CD1c-positive myeloid dendritic cell (primary cell): Measurements from ENCODE around the gene AVEN.
"Not testable (repeated sequence)": the region's sequence is repeated elsewhere in the genome, so short reads cannot be mapped to it uniquely, and the experiment has no call there.

ENCODE experiments used
- DNase-seq: peaks from one replicate; pipeline ENCODE4 v3.0.0-alpha.2; 2016; ENCODE audit errors: extremely low spot score

The AVEN gene

DNA sequence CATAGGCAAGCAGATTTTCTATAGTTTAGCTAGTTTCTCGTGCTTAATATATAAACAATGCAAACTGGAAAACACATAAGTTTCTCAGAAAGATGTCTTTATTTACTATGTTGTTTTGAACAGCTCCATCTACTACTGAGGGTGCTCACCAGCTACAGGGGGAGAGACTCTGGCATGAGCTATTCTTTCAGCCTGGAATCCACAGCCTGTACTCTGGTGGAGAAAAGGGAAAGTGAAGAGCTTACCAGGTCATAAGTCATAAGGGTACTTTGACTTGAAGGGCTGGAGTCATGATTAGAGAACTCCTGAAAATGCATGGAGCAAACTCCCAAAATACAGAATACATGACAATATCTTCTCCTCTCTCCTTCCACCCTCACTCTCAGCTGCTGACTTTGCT lies 4.4 kb upstream of the AVEN start:
- DNase-seq, result no peak

DNA sequence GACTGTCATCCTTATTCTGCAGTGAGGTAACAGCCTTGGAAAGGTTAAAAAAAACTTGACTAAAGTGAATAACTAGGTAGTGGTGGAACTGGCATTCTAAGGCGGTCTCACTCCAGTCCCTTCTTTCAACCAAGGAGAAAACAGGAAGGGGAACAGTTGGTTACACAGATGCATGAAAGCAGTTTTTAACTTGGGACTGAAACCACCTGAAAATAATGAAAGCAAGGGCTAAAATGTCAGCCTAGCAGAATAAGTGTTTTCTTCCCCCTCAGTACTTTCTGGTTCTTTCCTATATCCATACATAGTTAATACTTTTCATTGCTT lies 748 bp upstream of the AVEN start:
- DNase-seq, result peak; percentile 48

DNA sequence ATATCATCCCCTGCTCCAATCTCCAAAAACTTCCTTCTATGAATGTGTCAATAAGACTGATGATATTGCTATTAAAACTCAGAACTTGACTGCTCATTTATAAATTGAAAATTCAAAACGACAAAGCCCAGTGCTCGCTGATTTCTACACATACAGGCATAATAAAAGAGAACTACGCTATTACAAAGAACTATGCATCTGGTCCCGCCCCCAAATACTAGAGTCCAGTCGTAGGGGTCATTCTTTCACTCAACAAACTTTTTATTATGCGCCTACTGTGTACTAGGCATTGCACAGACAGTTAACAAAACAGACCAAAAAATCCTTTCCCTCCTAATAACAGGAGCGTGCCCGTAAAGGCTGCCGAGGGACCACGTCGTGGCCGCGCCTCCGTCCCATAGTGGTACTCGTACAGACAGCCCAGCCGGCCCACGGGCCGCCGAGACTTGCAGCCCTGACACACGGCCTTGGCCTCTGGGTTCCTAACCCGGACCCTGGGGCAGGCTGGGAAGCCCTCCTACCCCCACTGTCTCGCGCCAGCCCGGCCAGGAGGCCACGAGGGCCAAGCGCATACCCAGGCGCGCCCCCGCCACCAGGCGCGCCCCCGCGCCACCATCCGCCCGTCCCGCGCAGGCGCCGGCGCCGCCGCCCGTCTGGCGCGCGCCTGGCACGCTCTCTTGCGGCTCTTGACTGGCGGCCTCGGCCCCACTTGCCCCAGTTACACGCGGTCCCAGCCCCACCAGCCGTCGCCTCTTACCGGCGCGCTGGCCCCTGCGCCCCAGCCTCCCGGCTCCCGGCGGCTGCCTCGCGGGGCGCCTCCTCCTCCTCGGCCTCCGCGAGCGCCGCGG lies 757 bp downstream of the AVEN start:
- peak; percentile 81 for DNase-seq

DNA sequence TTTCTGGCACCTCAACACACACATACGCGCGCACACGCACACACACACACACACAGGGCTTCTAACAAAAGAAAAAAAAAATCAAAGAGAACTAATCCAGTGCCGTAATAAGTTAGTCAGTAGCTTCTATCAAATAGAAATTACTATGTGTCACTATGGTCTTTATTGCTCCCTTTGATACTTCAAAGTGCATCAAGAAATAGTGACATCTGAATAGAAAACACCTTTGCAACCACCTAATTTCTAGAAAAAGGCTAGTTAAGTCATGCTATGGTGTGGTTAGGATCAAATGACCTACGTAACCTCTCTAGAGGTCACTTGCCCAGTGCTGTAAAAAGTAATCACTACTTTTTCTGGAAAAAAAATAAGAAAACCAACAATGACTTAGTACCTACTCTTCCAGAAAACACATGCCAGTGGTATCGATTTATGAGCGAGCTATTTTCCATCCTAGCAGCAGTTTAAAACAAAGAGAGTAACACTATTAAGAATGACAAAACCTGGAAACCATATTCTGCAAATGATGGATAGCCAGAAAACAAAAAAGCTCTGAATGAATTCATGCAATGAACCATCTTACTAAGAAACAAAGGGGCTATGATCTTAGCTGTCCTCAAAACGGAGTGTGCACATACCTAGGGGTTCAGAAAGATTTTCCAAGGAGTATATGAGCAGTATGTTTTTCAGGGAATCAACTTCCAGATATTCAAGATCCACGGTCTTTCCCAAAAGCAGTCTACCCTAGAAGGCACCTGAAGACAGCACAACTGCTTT lies 6.8 kb downstream of the AVEN start:
- no peak for DNase-seq

DNA sequence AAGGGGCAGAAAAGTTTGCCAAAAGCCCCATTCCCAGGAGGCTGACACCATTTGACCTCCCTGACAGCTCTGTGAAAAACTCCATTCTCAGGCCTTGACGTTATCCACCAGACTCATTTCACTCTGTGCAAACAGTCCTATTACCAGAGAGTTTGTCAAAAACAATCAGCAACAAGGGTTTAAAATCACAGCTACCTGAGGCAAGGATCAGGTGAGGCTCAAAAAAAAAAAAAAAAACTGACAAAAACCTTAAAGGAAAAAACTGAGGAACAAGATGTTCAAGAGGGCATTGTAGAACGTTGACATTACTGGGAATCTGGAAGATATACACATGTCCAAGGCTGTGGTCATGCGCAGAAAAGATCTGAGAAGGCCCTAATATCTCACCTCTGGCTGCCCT lies 11.4 kb downstream of the AVEN start:
- DNase-seq, result no peak

DNA sequence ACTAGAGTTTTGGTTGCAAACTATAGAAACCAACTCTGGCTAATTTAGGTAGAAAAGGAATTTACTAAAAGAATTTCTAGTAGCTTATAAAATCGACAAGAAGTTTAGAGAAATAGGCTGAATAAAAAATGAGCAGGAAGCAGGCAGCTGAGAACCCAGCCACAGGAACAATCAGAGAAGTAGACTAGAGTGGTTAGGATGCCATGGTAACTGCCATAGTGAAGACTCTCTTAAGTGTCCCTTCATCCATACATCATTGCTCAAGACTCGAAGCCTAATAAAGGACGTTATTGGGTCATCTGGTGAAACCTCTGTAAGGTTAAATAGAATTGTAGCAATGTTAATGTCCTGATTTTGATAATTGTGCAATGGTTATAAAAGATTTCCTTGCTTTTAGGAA lies 13.8 kb downstream of the AVEN start:
- no peak for DNase-seq

DNA sequence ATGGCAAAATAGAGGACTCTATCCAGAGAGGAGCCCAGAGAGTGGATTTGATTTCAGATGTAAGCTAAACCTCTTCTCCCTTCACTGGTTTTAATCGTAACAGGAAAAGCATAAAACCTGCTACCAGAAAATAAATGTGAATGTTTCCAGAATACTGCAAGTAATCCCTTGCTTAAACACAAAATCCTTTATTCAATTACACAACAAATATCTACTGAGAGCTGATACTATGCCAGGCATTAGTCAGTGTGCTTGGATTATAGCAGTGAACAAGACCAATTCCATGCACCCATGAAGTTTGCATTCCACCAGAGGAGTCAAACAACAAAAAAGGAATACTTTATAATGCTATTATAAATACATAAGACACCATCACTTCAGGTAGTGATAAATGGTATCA lies 15.1 kb downstream of the AVEN start:
- no peak for DNase-seq

DNA sequence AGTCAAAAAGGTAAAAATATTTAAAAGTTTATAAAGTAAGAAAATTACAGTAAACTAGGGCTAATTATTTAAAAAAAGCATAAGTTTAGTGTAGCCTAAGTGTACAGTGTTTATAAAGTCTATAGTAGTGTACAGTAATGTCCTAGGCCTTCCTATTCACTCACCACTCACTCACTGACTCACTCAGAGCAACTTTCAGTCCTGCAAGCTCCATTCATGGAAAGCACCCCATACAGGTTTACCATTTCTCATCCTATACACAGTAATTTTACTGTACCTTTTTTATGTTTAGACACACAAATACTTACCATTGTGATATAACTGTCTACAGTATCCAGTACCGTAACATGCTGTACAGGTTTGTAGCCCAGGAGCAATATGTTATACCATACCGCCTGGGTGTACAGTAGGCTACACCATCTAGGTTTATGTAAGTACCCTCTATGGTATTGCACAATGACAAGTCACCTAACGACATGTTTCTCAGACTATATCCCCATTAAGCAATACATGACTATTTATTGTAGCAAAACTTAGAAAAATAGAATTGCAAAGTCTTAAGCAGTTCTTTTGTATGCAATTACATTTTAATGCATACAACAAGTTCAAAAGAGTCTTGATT lies 19.5 kb downstream of the AVEN start:
- no peak for DNase-seq

DNA sequence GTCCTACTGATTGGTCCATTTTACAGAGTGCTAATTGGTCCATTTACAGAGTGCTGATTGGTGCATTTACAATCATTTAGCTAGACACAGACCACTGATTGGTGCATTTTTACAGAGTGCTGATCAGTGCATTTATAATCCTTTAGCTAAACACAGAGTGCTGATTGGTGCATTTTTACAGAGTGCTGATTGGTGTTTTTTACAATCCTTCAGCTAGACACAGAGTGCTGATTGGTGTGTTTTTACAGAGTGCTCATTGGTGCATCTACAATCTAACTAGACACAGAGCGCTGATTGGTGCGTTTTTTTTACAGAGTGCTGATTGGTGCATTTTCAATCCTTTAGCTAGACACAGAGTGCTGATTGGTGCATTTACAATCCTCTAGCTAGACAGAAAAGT lies 20.3 kb downstream of the AVEN start:
- DNase-seq, result not testable (repeated sequence)

DNA sequence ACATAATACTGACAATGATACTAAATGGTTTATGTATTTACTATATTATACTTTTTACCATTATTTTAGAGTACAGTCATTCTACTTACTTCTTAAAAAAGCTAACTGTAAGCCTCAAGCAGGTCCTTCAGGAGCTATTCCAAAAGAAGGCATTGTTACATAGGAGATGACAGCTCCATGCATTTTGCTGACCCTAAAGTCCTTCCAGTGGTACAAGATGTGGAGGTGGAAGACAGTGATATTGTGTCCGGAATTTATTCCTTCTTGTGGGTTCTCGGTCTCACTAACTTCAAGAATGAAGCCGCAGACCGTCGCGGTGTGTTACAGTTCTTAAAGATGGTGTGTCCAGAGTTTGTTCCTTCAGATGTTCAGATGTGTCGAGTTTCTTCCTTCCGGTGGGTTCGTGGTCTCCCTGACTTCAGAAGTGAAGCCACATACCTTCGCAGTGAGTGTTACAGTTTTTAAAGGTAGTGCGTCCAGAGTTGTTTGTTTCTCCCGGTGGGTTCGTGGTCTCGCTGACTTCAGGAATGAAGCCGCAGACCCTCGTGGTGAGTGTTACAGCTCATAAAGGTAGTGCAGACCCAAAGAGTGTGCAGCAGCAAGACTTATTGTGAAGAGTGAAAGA lies 20.9 kb downstream of the AVEN start:
- no peak for DNase-seq

DNA sequence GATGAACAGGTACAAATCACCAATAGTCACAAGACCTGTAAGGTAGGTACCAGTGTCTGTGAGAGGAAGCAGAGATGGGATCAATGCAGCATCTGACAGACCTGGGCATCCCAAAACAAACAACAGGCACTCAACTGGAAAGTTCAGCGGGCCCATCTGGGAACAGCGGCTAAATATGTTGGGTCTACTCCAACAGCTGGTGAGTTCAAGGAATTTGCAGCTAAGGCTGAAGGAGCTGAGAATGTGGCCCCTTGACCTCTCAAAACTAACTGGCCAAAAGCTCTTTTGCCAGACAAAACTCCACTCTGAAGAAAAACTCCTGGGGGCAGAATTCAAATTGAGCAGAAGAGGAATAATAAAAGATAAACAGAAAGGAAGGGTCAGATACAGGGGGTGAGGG lies 24.4 kb downstream of the AVEN start:
- DNase-seq, result no peak

DNA sequence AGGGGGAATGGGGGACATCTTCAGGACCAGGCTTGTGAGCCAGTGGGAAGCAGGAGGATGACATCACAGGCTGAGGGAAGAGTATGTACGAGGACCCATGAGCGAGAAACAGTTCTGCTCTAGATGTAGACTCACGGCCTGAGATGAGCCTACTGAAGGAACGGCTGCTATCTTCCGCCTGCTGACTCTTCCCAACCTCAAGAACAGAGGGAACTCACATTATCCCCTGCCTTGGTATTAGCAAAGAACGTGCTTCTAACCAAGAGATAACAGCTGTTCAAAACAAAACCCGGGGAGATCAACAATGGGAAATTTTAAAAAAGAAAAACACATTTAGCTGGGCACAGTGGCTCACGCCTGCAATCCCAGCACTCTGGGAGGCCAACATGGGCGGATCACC lies 25.3 kb downstream of the AVEN start:
- DNase-seq, result no peak

DNA sequence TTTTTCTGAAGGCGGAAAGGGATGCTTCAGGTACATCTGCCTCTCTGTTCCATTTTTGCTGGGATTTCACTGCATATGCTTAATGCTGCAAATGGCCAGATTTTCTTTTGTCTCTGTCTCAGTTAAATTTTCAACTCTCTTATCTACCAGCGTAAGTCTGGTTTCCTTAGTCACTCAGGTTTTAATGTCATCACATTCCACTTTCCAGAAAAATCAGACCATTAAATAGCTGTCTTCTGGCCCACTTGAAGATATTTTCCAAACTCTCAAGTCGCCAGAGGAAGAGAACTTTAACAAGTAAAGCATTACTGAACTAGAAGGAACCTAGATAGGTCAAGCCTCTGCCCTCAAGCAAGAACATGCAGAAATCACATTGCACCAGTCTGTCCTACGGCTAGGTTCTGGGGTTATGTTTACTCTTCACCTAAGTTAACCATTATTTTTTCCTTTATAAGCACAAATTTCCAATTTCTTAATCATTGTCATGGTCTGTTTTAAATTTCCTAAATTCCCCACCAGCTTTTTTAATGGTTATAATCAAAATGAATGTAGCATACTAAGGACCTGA lies 26.5 kb downstream of the AVEN start:
- no peak for DNase-seq

DNA sequence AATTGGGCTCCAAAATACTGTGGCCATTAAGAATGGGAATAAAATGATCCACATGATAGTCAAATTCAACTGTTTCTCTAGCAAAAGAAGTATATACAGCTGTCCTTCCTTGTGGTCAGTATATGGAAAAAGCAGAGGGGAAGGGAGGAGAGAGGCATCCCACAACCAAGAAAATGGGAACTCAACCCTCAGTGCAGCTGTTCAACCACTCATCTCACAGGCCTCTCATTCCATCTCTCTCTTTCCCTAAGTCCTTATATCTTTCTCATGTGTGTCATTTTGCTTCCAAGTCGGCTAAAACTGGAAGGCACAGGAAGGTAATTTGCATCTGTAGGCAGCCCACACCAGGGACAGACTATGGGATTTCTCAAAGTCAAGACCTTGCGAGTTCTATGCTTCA lies 27.5 kb downstream of the AVEN start:
- no peak for DNase-seq

DNA sequence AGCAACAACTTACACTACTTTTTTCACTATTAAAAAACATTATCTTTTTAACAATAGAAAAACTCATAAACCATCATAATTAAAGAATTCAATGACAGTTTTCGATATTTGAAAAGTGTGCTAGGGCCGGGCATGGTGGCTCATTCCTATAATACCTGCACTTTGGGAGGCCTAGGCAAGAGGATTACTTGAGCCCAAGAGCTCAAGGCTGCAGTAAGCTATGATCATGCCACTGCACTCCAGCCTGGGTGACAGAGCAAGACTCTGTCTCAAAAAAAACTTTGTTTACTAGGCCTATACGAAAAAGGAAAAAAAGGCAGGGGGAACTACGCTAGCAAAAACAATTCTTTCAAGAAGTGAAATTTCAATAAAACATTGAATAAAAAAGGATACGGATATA lies 28.1 kb downstream of the AVEN start:
- DNase-seq, result no peak

DNA sequence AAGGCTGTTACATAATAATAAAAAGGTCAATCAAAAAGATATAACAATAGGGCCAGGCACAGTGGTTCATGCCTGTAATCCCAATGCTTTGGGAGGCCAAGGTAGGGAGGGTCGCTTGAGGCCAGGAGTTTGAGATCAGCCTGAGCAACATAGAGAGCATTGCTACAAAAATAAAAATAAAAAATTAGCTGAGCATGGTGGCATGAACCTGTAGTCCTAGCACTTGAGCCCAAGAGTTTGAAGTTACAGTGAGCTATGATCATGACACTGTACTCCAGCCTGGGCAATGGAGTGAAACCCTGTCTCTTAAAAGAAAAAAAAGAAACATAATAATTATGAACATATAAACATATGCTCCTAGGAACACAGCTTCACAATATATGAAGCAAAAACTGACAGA lies 29.3 kb downstream of the AVEN start:
- DNase-seq, result no peak

DNA sequence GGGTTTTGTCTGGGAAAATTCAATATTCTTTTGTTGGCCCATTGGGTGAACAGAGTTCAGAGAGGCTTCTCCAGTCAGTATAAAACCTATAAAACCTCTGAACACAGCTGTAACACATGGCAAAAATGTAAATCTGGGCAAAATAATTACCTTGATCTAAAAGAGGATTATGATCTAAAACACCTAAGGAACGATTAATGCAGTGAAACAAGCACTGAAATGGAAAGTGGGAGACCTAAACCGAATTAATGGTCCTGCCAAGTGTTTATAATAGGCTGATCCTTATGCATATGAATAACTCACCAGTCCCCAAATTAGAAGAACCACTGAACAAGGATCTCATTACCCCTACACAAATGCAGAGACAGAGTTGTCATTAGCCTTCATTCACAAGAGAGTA lies 32.6 kb downstream of the AVEN start:
- DNase-seq, result no peak

DNA sequence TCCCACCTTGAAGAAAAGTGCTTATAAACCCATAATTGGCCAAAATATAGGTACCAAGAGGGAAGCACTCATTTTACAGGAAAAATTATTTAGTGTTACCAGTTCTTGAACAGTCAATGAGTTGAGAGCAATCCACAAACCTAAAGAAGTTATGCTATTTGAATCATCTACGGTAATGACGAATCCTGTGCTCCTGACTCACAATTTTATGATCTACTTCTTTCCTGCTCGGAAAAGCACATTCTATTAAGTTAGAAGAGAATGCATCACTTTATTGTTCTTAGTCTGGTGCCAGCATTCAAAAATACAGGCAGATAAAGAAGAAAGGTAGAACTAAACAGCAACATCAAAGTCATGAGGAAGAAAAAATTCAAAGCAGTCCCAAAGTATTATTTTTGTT lies 37.5 kb downstream of the AVEN start:
- no peak for DNase-seq

DNA sequence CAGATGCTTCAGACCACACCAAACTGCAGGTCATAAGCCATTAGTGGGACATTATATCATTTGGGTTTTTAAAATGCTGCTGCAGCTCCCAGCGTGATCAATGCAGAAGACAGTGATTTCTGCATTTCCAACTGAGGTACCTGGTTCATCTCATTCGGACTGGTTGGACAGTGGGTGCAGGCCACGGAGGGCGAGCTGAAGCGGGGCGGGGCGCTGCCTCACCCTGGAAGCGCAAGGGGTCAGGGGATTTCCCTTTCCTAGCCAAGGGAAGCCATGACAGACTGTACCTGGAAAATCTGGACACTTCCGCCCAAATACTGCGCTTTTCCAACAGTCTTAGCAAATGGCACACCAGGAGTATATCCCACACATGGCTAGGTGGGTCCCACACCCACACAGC lies 43.3 kb downstream of the AVEN start:
- DNase-seq, result not testable (repeated sequence)

DNA sequence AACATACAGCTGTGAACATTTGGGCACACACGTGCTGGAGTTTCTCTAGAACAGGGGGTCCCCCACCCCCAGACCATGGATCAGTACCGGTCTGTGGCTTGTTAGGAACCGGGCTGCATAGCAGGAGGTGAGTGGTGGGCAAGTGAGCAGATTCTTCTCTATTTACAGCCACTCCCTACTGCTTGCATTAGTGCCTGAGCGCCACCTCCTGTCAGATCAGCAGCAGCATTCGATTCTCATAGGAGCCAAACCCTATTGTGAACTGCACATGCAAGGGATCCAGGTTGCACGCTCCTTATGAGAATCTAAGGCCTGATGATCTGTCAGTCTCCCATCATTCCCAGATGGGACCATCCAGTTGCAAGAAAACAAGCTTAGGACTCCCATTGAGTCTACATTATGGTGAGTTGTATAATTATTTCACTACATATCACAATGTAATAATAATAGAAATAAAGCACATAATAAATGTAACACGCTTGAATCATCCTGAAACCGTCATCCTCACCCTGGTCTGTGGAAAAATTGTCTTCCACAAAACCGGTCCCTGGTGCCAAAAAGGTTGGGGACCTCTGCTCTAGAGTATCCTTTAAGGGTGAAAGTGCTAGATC lies 44.9 kb downstream of the AVEN start:
- no peak for DNase-seq

DNA sequence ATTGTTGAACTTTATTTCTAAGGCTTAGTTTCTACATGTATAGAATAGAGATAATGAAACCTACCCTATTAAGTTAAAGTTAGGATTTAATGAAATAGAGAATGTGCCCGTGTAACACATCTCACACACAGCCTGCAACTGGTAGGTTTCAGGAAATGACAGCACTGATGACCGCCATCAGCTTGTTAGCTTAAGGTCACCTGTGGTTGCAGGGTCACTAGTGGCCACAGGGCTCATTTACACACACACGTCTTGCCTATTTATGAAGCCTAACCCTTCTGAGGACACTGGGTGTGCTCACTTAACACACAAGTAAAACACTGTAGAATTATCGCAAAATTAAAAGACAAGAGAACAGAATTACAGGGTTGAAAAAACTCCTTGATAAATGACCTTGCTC lies 50.6 kb downstream of the AVEN start:
- DNase-seq, result no peak

DNA sequence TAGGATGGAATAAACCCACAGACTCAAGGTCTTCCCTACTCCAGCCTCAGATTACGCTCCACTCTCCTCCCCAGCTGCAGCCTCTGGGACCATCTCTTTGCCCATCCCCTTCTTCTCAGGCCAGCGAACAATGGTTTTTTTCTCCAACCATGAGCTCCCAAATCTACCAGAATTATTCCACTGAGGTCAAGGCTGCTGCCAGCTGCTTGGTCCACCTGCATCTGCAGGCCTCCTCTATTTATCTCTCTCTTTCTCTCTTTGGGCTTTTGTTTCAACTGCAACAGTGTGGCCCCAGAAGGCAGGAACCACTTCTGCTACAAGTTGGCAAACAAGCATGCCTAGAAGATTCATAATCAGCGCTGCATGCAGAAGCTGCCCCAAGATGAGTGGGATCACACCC lies 51.6 kb downstream of the AVEN start:
- no peak for DNase-seq
